ENCODE results near the gene GRIN2C.

GRIN2C gene

DNA sequence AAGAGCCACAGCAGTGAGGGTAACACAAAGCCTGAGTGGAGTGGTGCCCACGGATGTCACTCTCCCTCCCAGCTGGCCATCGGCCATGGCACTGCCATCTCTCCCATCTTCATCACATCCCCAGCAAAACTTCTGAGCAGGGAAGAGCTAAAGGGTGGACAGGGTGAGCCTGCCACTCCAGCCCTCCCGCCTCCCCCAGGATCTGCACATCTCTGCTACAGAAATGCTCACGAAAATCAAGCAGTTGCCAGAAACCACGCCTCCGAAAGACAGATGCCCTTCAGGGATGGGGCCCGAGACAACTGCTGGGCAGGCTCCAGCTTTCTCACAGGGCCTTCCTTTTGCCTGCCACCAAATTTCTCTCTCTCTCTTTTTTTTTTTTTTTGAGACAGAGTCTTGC lies 3.6 kb downstream of the GRIN2C start:
- Histone ChIP-seq H2AFZ (ENCODE audit: low read depth, low read length) (no peak overlapping the region), H4K20me1 (ENCODE audit: insufficient read depth, low read length) (peaks cover 8% of the 10 kb centered on the region; the same call in 1 of the 2 replicates), H3K27me3 (ENCODE audit: insufficient read depth, low read length, poor library complexity) (peaks cover 6% of the 10 kb centered on the region), H3K27ac (ENCODE audit: low read length) (no peak overlapping the region), H3K79me2 (ENCODE audit: insufficient read depth, low read length) (no peaks in the 10 kb centered on the region), H3K36me3 (ENCODE audit: insufficient read depth, low read length) (no peaks in the 10 kb centered on the region), H3K4me2 (ENCODE audit: insufficient read depth, low read length) (no peak overlapping the region), H3K4me3 (ENCODE audit: low read depth in 1 of 2, low read length in 2 of 2) (no peak overlapping the region), H3K9me3 (ENCODE audit: insufficient read depth, low read length, severe bottlenecking) (no peaks in the 10 kb centered on the region), H3K9ac (ENCODE audit: low read depth, low read length) (no peak overlapping the region), H3K4me1 (ENCODE audit: insufficient read depth, low read length) (peaks cover 21% of the 10 kb centered on the region)
- TF ChIP-seq CTCF (IDR thresholded peaks at IDR 0.05; ENCODE audit: borderline replicate concordance, extremely low read depth, low read length, poor library complexity, severe bottlenecking) (no peak), EZH2 (IDR thresholded peaks at IDR 0.05; ENCODE audit: borderline replicate concordance, low read depth, low read length, severe bottlenecking) (no peak)
- DNase-seq (no peak), ATAC-seq (ENCODE audit: insufficient read depth, low read depth) (no peak)

DNA sequence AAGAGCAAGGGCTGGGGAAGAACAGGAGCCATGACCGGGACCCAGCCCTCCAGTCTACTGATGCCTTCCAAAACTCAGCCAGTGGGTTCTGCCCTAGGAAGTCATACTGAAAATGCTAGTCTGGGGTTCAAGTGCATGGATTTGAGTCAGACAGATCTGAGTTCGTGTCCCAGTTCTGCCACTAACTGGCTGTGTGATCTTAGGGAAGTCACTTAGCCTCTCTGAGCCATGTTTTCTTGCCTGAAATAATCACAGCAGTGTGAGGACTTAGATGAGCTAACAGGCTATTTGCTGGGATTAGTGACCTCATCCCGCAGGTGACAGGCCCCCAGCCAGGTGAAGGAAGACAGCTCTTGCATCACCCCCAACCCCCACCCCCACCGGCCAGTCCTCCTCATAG lies 4.4 kb downstream of the GRIN2C start:
- H3K4me3 ChIP-seq (ENCODE audit: low read depth in 1 of 2, low read length in 2 of 2) = no peak overlapping the region
- H2AFZ ChIP-seq (ENCODE audit: low read depth, low read length) = no peak overlapping the region
- no peak overlapping the region for H3K27ac ChIP-seq (ENCODE audit: low read length)
- H3K9ac ChIP-seq (ENCODE audit: low read depth, low read length) = no peak overlapping the region
- TF ChIP-seq CTCF (IDR thresholded peaks at IDR 0.05; ENCODE audit: borderline replicate concordance, extremely low read depth, low read length, poor library complexity, severe bottlenecking) = no peak
- no peak for TF ChIP-seq EZH2 (IDR thresholded peaks at IDR 0.05; ENCODE audit: borderline replicate concordance, low read depth, low read length, severe bottlenecking)
- H3K4me2 ChIP-seq (ENCODE audit: insufficient read depth, low read length) = no peak overlapping the region
- no peaks in the 10 kb centered on the region for H3K9me3 ChIP-seq (ENCODE audit: insufficient read depth, low read length, severe bottlenecking)
- ATAC-seq (ENCODE audit: insufficient read depth, low read depth) (no peak), DNase-seq (no peak)
- H3K27me3 ChIP-seq (ENCODE audit: insufficient read depth, low read length, poor library complexity) = peaks cover 6% of the 10 kb centered on the region
- H4K20me1 ChIP-seq (ENCODE audit: insufficient read depth, low read length) = peaks cover 8% of the 10 kb centered on the region; the same call in 1 of the 2 replicates
- H3K4me1 ChIP-seq (ENCODE audit: insufficient read depth, low read length) = peaks cover 21% of the 10 kb centered on the region
- no peaks in the 10 kb centered on the region for H3K36me3 ChIP-seq (ENCODE audit: insufficient read depth, low read length)
- H3K79me2 ChIP-seq (ENCODE audit: insufficient read depth, low read length) = no peaks in the 10 kb centered on the region

DNA sequence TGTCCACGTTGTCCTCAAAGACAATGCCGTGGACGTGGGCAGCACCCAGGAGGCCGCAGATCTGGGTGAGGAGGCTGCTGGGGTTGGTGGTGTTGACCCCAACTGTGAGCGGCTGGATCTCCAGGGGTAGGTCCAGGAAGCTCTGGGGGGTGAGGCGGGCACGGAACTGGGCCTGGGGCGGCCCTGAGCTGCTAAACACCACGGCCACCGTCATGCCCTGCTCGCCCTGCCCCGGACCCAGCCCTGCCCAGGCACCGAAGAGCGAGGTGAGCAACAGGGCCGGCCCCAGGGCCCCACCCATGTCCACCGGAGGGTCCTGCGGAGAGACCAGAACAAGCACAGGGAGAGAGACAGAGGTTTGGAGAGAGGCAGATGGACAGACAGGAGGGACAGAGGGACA lies 4.9 kb downstream of the GRIN2C start:
- H4K20me1 ChIP-seq (ENCODE audit: insufficient read depth, low read length) = peaks cover 11% of the 10 kb centered on the region; the same call in 1 of the 2 replicates
- no peak overlapping the region for H3K4me2 ChIP-seq (ENCODE audit: insufficient read depth, low read length)
- TF ChIP-seq EZH2 (IDR thresholded peaks at IDR 0.05; ENCODE audit: borderline replicate concordance, low read depth, low read length, severe bottlenecking) (no peak), CTCF (IDR thresholded peaks at IDR 0.05; ENCODE audit: borderline replicate concordance, extremely low read depth, low read length, poor library complexity, severe bottlenecking) (no peak)
- no peaks in the 10 kb centered on the region for H3K79me2 ChIP-seq (ENCODE audit: insufficient read depth, low read length)
- H3K27ac ChIP-seq (ENCODE audit: low read length) = no peak overlapping the region
- H3K27me3 ChIP-seq (ENCODE audit: insufficient read depth, low read length, poor library complexity) = peaks cover 2% of the 10 kb centered on the region
- H3K36me3 ChIP-seq (ENCODE audit: insufficient read depth, low read length) = no peaks in the 10 kb centered on the region
- DNase-seq (no peak), ATAC-seq (ENCODE audit: insufficient read depth, low read depth) (no peak)
- H3K4me1 ChIP-seq (ENCODE audit: insufficient read depth, low read length) = peaks cover 21% of the 10 kb centered on the region
- H3K9me3 ChIP-seq (ENCODE audit: insufficient read depth, low read length, severe bottlenecking) = no peaks in the 10 kb centered on the region
- no peak overlapping the region for H2AFZ ChIP-seq (ENCODE audit: low read depth, low read length)
- H3K4me3 ChIP-seq (ENCODE audit: low read depth in 1 of 2, low read length in 2 of 2) = no peak overlapping the region
- no peak overlapping the region for H3K9ac ChIP-seq (ENCODE audit: low read depth, low read length)

GRCh38 chr17:74853669-74854068 lies 6.0 kb downstream of the GRIN2C start:
- Histone ChIP-seq H2AFZ (ENCODE audit: low read depth, low read length) (no peak overlapping the region), H3K9ac (ENCODE audit: low read depth, low read length) (peak overlapping the region; percentile 43; the same call in 1 of the 2 replicates), H3K36me3 (ENCODE audit: insufficient read depth, low read length) (no peaks in the 10 kb centered on the region), H3K4me1 (ENCODE audit: insufficient read depth, low read length) (peaks cover 21% of the 10 kb centered on the region), H3K27ac (ENCODE audit: low read length) (no peak overlapping the region), H4K20me1 (ENCODE audit: insufficient read depth, low read length) (peaks cover 12% of the 10 kb centered on the region; the same call in 1 of the 2 replicates), H3K27me3 (ENCODE audit: insufficient read depth, low read length, poor library complexity) (peaks cover 2% of the 10 kb centered on the region), H3K4me3 (ENCODE audit: low read depth in 1 of 2, low read length in 2 of 2) (peak overlapping the region in 1 of 2 experiments; percentile 58; a peak in 1 of 4 replicates), H3K4me2 (ENCODE audit: insufficient read depth, low read length) (peak overlapping the region; percentile 68), H3K79me2 (ENCODE audit: insufficient read depth, low read length) (no peaks in the 10 kb centered on the region), H3K9me3 (ENCODE audit: insufficient read depth, low read length, severe bottlenecking) (no peaks in the 10 kb centered on the region)
- TF ChIP-seq CTCF (IDR thresholded peaks at IDR 0.05; ENCODE audit: borderline replicate concordance, extremely low read depth, low read length, poor library complexity, severe bottlenecking) (no peak), EZH2 (IDR thresholded peaks at IDR 0.05; ENCODE audit: borderline replicate concordance, low read depth, low read length, severe bottlenecking) (no peak)
- ATAC-seq (ENCODE audit: insufficient read depth, low read depth) = no peak
- no peak for DNase-seq

Measured in DND-41 (cell line).